GM12878 (cell line): Measurements from ENCODE around the gene TOR2A. TPM values are rescaled to one million over a fixed set of nuclear protein-coding genes. Genes with fewer than 3 reads are reported as not detected.

Source experiments
- ETV6 ChIP-seq, 2 experiments: fragments of 450-650 bp in 1 of 2; IDR thresholded peaks in 1 of 2; conservative IDR thresholded peaks in 1 of 2; 2 replicates each; pipeline ENCODE4 v1.6.1; 2014; ENCODE audit warnings: antibody characterized with exemption in 1 of 2, borderline replicate concordance in 1 of 2, low read depth in 1 of 2, mild to moderate bottlenecking in 1 of 2, moderate library complexity in 1 of 2
- NRF1 ChIP-seq: conservative IDR thresholded peaks from 2 replicates; pipeline ENCODE4 v1.6.1; 2011; ENCODE audit warnings: mild to moderate bottlenecking, low read depth, low read length, improper control_type of control experiment
- RELB ChIP-seq: fragments of 450-650 bp; IDR thresholded peaks from 2 replicates; pipeline ENCODE4 v1.6.1; 2017; ENCODE audit warnings: low read depth, mild to moderate bottlenecking, moderate library complexity
- SKIL ChIP-seq: fragments of 450-650 bp; IDR thresholded peaks from 2 replicates; pipeline ENCODE4 v1.6.1; 2017; ENCODE audit warnings: mild to moderate bottlenecking, low read depth, inconsistent platforms; ENCODE audit not compliant: poor library complexity, severe bottlenecking
- SMARCA5 ChIP-seq: fragments of 450-650 bp; IDR thresholded peaks from 2 replicates; pipeline ENCODE4 v1.6.1; 2017; ENCODE audit warnings: mild to moderate bottlenecking
- TCF3 ChIP-seq: IDR thresholded peaks from 2 replicates; pipeline ENCODE4 v1.6.1; 2012; ENCODE audit warnings: low read depth, mild to moderate bottlenecking, low read length, borderline replicate concordance; ENCODE audit not compliant: insufficient read depth
- ZBTB40 ChIP-seq: fragments of 450-650 bp; IDR thresholded peaks from 2 replicates; pipeline ENCODE4 v1.6.1; 2016; ENCODE audit warnings: mild to moderate bottlenecking, moderate library complexity, borderline replicate concordance
- ZNF207 ChIP-seq: fragments of 450-650 bp; IDR thresholded peaks from 2 replicates; pipeline ENCODE4 v1.6.1; 2014; ENCODE audit warnings: antibody characterized with exemption, mild to moderate bottlenecking, borderline replicate concordance
- ZNF24 ChIP-seq: fragments of 450-650 bp; IDR thresholded peaks from 2 replicates; pipeline ENCODE4 v1.6.1; 2017; ENCODE audit warnings: antibody characterized with exemption, mild to moderate bottlenecking
- ZNF622 ChIP-seq: fragments of 450-650 bp; IDR thresholded peaks from 2 replicates; pipeline ENCODE4 v1.6.1; 2017; ENCODE audit warnings: mild to moderate bottlenecking, inconsistent platforms
- polyA plus RNA-seq, 11 experiments: library from polyadenylated mRNA; depleted of rRNA in 4 of 11; unstranded in 6 of 11; stranded (reverse) in 5 of 11; fragments of >200 nt; fragmentation: Nextera tagmentation in 4 of 11; fragmentation: Illumina TruSeq in 1 of 11; extraction: Ambion mirVana in 4 of 11; extraction: Trizol in 1 of 11; gene quantifications; 1 replicate in 1 of 11; 2 replicates in 10 of 11; pipeline versions ENCODE4 v1.2.1 to v1.2.3, GENCODE V29; 2011 to 2016; ENCODE audit warnings: inconsistent platforms in 2 of 11, missing spikeins in 2 of 11, low read depth in 1 of 11
- total RNA-seq, 4 experiments: library from RNA; depleted of rRNA in 3 of 4; stranded (reverse); fragments of >200 nt in 3 of 4; fragmentation: Illumina TruSeq in 1 of 4; extraction: Trizol in 1 of 4; gene quantifications; 2 replicates each; pipeline versions ENCODE4 v1.2.1 to v1.2.3, GENCODE V29; 2013 to 2021

TOR2A gene
- total and polyA plus RNA-seq, 10 of the 15 experiments (the other 5 are each of a cell fraction or from before 2014, with no cell fraction given), result 0.52 to 23.7 (median 8.5) TPM

- TF ChIP-seq RELB, result peak; percentile 55; the same call in 1 of the 2 replicates
- TF ChIP-seq NRF1, result no peak
- no peak for TF ChIP-seq ZNF24
- TF ChIP-seq ETV6 (conservative IDR thresholded peaks at IDR 0.05 in 1 of 2, IDR thresholded peaks at IDR 0.05 in 1 of 2; ENCODE audit: borderline replicate concordance in 1 of 2, low read depth in 1 of 2), result no peak
- no peak for TF ChIP-seq TCF3
- TF ChIP-seq SMARCA5, result no peak
- TF ChIP-seq ZNF622, result no peak
- TF ChIP-seq SKIL, result no peak
- TF ChIP-seq ZBTB40, result peak; percentile 44; the same call in 1 of the 2 replicates
- peak; percentile 21; the same call in 1 of the 2 replicates for TF ChIP-seq ZNF207
Observed at GRCh38 chr9:127783111-127784008, 48.3 kb upstream of the TOR2A start (continued).
